ENCODE results near the gene EIF3D.
A peak's percentile ranks its signal among the peaks of the same experiment; 100 is the strongest.

EIF3D gene, protein sequence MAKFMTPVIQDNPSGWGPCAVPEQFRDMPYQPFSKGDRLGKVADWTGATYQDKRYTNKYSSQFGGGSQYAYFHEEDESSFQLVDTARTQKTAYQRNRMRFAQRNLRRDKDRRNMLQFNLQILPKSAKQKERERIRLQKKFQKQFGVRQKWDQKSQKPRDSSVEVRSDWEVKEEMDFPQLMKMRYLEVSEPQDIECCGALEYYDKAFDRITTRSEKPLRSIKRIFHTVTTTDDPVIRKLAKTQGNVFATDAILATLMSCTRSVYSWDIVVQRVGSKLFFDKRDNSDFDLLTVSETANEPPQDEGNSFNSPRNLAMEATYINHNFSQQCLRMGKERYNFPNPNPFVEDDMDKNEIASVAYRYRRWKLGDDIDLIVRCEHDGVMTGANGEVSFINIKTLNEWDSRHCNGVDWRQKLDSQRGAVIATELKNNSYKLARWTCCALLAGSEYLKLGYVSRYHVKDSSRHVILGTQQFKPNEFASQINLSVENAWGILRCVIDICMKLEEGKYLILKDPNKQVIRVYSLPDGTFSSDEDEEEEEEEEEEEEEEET

DNA sequence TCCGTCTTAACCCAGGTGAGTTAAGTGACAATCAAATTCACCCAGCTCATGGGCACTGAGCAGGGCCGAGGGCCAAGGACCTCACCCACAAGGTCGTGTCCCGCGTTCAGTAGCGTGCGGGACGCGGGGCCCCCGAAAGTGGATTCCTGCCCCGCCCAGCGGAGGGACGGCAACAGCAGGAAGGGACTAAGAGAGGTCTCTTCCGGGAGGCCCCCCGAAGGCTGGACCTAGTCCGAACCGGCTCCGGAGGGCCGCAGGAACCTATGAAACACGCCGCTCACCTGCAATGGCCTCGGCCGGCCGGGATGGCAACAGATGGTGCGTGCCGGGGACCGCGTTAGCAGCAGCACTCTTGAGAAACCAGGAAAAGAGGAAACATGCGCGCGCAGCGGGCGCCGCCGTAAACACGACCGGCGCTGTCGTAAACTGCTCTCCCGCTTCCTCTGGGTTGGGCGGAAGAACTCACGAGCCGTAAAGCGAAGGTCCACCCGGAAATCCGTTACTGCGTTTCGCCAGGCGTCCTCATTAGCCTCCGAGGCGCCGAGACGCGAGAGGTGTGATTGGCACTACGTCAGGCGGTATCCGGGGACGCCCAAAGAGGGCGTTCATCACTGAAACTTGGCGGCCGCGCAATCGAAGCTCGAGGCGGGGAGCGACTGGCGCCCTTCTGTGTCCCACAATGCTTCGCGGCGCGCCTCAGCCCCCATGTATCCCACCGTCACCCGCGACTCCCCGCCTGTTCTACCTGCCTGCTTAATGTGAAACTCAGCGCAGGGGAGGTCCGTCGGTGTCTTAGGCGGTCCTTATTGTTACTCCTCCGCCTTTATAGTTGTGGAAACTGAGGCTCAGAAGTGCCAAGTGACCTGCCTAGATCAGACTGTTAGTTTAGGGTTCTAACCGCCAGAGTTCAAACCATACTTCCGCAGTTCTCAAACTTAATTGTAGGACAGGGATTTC lies at the start of gene EIF3D:
TSS of gene EIF3D (minus strand) at position 372 of the 957 bp plus-strand sequence. CDS start 3,045 bp downstream, outside the sequence.
- DNase-seq, result peak; percentile 98

DNA sequence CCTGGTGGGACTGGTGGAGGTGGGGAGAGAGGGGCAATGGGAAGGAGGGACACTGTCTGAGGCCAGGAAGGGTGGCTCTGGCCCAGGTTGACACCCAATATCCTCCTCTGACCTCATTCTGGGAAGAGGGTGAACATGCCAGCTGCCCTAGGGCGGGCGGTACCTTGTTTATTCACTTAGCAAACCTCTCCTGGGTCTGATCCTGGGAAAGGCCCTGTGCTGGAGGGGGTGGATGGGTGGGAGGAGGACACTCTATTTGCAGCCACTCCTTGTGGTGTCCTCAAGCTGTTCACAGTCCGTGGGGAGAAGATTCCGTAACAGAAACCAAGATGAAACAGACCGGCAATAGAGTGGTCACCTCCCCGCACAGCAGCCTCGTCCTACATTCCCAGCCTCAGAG lies 49.7 kb upstream of the EIF3D start:
- no peak for DNase-seq

DNA sequence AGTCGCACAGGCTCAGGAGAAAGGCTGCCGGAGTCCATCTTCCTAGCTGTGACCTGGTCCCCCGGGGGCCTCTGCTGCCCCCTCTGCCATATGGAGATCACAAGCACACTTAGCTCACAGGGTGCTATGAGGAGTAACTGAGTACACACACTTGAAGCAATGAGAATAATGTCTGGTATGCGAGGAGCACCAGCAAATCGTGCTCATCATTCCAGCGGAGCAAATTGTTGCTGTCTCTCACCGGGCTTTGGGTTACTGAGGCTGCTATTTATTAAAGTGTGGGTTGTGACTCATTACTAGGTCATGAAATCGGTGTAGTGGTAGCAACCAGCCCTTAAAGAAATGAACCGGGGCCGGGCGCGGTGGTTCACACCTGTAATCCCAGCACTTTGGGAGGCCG lies 48.1 kb upstream of the EIF3D start:
- DNase-seq, result peak; percentile 18

DNA sequence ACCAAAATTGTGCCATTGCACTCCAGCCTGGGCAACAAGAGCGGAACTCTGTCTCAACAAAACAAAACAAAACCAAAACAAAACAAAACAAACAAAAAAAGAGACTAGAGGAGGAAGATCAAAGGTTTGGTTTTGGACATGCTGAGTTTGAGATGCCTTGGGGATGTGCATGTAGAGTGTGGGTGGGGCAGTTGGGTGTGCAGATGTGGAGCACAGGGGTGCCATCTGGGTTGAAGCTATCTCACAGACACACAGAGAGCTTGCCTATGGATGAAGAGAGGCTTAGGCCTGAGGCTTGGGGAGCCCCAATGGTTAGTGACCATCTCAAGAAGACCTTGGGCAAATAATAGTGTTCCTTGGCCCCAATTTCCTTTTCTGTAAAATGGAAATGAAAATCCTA lies 45.8 kb upstream of the EIF3D start:
- no peak for DNase-seq

DNA sequence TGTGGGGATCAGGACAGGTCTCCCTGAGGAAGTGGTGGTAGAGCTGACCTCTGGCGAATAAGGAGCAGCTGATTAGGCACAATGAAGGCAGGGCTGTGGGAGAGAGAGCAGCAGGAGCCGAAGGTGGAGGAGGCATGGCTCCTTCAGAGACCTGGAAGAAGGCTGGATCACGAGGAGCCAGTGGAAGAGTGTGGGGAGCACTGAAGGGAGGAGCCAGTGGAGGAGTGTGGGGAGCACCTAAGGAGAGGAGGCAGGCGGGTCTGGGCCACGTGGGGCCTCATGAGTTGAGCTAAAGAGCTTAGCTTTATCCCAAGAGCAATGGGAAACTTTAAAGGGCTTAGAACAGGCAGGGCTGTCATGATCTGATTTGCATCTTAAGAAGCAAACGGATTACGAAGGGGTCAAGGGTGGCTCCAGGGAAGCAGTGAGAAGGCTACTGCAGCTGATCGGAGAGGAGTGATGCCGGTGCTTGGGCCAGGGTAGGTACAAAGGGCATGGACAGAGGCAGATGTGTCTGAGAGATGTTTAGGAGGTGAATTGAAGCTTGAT lies 44.9 kb upstream of the EIF3D start:
- no peak for DNase-seq

DNA sequence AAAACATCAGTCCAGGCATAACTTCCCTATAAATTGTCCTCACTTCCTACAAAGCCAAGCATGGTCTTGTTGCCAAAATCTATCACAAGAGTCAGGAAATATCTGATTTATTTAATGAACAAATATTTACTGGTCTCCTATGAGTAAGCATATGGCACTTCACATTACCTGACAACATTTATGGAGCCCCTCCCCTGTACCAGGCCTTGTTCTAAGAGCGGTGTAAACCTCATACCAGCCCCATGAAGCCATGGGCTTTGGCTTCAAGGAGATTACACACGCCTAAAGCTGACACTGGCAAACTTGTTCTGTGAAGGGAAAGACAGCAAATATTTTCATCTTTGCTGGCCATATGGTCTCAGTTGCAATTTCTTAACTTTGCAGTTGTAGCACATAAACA lies 43.0 kb upstream of the EIF3D start:
- DNase-seq, result no peak

DNA sequence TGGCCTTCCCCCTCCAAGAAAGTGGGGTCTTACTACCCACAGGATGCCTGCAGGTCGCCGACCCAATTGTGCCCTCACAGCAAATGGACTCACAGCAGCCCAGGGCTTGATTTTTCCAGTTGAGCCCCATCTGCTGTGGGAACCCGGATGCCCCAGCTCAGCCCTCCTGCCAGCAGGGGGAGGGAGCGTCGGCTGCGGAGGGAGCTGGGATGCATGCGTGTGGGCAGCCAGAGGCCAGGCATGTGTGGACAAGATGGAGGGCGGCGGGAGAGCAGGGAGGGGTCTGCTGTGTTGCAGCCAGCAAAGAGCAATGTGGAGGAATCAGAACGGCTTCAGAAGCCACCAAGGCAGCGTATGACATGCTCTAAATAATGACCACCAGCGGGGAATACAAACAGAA lies 41.0 kb upstream of the EIF3D start:
- DNase-seq, result no peak

DNA sequence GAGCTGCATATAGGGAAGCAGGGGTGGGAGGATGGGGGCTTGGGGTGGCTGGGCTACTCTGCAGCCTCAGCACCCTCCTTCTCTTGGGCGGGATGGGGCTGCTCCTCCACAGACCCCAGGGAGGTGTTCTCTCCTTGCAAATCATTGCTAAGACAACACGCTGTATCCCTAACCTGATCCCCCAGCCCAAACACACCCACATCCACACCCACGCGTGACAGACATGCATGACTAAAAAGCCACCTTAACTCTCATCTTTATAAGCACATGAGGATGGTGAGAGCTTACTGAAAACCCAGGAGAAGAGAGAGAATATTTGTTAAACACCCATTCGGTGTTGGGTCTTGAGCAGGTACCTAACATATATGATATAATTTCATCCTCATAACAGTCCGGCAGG lies 39.9 kb upstream of the EIF3D start:
- DNase-seq, result no peak

DNA sequence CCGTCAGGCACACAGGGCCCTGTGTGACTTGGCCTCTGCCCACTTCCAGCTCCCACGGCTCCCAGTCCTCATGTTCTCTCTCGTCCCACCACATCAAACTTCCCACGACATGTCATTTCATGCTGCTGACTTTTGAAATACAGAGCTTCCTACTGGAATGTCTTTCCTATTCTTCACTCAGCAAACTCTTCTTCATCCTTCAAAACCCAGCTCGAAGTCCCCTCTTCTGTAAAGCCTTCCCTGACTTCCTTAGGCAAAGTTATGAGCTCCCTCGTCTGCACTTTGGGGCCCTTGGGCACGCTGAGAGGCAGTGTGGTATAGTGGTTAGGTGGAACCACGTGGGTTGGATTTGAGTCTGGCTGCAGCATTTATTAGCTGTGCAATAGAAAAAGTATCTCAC lies 37.8 kb upstream of the EIF3D start:
- DNase-seq, result no peak

DNA sequence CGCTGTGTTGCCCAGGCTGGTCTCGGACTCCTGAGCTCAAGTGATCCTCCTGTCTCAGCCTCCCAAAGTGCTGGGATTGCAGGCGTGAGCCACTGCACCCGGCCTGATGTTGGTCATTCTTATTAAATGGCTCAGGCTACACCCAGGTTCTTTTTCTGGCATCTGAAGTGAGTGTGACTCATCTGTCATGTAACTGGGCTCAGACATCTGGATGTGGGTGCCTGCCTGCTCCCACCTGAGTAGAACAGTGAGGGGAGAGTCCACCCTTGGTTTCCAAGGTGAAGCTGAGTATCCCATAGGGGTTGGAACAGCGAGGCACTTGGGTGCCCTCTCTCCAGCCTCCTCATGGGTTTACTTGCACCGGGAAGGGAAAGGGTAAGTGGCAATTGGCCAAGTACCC lies 36.7 kb upstream of the EIF3D start:
- no peak for DNase-seq

DNA sequence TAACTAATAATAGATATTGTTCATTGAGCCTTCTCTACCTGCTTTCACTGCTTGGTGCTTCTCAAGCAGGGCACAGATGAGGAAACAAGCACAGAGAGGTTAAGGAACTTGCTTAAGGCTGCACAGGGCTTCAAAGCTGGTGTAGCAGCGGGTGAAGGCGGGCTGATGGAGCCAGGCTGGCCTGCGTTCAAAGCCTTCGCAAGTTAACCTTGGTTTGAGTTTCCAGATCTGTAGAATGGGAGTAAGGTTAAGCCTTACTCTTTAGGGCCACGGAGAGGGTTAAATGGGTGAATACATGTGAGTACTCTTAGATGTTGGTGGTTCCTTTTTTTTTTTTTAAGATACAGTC lies 36.2 kb upstream of the EIF3D start:
- no peak for DNase-seq

DNA sequence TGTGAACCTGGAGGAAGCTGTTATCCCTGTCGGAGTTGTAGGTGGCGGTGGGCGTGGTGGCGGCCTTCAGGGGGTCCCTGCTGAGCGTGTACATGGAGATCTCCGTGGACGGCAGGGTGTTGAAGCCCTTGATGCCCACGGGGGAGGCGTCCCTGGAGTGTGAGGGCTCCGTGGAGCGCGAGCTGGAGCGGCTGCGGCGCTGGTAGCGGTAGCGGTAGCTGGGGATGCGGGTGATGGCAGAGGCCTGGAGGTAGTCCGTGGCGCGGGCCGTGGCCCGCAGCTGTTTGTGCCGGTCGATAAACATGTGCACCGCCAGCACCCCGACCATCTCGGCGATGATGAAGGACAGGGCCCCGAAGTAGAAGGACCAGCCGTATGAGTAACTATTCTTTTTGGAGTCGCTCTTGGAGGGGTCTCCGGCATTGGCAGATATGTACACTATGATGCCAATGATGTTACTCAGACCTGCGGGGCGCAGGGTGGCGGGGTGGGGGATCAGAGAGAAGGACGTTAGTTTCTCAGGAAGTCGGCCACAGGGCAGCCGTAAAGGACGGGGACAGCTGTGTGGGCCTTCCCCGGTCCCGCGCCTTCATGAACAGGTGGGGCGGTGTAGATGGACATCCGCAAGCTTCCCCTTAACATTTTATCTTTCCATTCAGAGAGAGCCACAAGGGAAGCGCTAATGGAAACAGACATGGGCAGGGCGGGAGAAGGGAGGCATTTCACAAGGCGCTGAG lies 35.6 kb upstream of the EIF3D start:
- DNase-seq, result no peak

DNA sequence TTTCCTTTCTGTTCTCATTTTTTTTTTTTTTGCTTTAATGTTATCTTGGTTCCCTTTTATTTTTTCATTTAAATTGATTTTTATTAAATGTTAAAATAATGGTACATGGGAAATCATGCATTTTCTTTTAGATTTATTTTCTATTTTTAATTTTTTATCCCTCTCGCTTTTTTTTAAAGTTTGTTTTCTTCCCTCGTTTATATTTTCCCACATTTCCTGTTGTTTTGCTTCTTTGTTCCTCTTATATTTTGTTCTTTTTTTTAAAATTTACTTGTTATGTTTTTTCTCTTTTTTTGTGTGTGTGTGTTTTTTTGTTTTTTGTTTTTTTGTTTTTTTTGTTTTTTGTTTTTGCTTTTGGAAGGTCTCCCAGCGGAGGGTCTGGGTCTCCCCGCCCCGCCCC lies 34.9 kb upstream of the EIF3D start:
- DNase-seq, result no peak

DNA sequence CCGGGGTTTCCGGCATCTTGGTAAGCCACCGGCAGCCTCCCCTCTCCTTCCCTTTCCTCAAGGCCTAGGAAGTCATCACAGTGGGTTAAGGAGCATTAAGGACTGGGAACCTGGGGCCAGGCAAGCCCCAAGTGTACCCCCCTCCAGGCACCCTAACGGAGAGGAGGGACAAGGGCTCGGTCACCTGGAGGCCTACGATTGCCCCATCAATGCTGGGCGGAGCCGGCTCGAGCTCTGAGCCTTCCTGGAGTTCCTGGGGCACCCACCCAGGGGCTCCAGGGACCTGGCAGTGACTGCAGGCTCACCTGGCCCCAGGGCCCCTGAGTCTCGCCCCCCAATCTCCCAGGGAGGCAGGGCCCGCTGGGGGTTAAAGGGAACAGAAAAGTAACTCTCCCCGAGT lies 34.5 kb upstream of the EIF3D start:
- no peak for DNase-seq

DNA sequence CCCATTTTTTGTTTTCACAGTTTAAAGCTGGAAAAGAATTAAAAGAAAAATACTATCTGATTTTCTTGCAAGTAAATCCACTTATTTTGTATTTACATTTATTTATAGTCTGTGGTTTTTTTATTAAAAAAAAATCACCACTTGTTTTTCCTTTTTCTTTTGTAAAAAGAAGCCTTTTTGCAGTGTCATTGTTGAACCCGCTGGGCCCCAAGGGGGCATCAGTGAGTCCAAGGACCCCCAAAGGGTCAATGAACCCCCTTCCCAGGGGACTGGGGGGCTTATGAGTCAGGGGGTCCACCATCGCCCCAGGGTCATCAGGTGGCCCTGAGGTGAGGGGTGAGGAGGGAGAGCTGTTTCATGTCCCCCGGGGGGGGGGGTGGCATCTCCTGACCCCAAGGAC lies 34.0 kb upstream of the EIF3D start:
- DNase-seq, result no peak

DNA sequence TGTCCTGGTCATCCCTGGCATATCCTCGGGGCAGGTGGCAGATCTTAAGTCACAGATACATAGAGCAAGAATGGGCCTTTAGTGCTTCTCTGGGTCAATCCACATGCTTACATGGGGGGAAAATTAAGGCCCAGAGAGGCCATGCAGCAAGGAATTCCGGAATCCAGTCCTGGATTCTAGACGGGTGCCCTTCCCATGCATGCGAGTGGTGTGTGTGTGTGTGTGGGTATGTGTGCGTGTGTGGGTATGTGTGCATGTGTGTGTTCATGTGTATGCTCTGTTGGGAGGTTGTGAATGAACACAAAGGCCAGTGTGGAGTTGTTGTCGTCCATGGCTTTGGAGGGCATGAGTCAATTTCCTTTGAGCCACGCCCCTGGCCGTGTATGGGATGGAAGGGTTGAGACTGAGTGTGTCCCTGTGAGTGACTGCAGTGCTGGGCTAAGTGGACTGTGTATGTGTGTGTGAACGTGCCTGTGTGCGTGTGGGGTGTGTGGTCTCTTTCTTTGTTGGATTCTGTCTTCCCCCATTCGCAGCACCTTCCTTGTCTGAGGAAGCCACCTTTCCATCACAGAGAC lies 33.4 kb upstream of the EIF3D start:
- DNase-seq, result no peak

DNA sequence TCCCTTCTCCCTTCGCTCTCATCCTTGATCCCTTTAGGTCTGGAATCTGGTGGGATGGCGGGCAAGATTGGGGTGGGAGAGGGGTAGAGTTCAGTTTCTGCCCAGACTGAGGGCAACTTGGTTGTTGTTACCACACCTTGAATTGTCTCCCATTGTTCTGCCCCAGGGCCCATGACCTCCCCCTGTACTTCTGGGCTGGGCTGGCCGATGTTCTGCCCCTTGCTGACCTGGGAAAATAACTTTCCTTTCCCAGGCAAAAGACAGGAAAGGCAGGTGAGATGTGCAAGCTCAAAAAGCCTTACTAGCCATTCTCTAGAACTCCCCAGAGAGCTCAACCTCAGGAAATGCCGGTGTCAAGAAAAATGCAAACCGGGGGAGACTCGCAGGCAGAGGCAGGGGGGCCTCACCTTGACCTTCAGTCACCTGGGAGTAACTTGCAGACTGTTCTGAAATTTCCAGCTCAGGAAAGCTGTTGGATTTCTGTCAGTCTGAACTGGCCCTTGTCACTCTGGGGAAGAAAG lies 32.4 kb upstream of the EIF3D start:
- DNase-seq, result no peak

DNA sequence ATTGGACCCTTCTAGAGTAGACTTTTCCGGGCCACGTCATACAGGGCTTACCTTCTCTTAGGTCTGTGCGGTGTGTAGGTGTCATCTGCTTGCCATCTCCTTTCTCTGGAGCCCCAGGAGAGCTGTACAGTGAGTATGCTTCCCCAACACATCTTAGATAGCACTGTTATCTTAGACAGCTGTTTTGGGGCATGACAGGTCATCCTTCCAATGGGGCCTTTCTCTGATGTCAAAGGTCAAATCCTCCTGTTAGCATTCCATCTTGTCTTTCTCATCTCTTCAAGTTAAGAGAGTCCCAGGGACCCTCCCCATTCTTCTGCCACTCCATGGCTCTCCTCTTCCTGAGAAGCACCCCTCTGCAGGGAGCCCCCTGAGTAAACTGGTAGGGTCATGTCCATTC lies 31.0 kb upstream of the EIF3D start:
- no peak for DNase-seq

DNA sequence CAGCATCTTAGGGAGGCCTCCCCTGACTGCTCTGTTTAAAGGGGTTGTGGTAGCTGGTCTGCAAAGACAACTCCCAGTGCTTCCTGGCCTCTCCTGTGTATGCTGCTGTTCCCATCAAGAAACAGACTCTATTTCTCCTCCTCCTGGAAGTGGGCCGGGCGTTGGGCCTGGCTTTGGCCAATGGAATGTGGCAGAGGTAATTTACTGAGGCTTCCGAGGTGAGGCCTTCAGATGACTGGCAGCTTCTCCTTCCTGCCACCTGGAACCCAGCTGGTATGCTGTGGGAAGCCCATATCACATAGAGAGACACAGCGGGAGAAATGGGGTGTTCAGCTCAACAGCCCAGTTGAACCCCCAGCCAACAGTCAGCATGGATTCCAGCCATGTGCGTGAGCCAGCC lies 25.1 kb upstream of the EIF3D start:
- DNase-seq, result no peak

DNA sequence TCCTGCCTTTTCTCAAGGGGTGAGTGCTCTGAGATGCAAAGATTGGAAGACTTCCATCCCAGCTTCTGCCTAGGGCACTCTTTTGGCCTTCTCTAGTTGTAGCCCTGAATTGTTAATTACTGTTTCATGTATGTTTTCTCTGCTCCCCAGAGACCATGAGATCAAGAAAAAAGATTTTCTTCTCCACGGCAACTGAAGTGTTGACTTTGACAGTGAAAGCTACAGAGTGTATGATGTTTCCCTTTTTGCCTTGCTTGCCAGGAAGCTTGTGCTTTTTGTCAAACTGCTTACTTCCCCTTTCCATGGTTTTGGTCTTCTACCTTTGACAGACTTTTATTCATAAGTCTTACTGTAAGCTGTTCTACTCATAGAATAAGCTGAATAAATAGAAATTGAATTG lies 23.3 kb upstream of the EIF3D start:
- no peak for DNase-seq

DNA sequence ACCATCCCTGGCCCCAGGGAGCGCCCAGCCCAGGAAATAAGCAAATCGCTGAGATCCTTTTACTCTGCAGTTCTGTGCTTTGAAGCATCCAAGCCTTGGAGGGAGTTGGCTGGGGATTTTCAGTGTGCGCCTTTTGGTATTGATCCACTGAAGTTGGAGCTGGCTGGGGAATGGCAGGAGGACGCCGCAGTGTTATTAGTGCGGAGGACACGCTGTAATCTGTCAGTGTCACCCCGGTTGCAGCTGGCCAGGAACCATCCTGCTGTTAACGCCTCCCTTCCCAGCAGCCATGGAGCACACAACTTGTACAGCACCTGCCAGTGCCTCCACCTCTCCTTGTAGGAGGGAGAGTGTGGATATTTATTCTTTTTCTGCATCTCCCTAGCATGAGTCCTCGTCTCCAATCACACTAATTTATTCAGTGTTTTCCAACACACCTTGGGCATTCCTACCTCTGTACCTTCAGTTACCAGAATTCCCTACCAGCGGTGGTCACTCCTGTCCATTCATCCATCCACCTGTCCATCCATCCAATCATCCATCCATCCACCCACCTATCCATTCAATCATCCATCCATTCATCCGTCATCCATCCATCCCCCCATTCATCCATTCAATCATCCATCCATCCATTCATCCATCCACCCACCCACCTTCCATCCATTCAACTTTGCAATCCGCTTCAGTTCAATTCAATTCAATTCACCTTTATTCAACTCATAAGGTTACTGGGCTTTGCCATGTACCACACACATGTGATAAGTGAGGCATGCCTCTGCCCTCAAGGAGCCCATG lies 21.9 kb upstream of the EIF3D start:
- no peak for DNase-seq

All from T1000 (cell line).